Brain pericyte (primary cell): ENCODE data around the gene PCNX3.

Experiments used
- DNase-seq: peaks from one replicate; pipeline ENCODE4 v3.0.0-alpha.2; 2012; ENCODE audit warnings: low read depth, low spot score

The PCNX3 gene

DNA sequence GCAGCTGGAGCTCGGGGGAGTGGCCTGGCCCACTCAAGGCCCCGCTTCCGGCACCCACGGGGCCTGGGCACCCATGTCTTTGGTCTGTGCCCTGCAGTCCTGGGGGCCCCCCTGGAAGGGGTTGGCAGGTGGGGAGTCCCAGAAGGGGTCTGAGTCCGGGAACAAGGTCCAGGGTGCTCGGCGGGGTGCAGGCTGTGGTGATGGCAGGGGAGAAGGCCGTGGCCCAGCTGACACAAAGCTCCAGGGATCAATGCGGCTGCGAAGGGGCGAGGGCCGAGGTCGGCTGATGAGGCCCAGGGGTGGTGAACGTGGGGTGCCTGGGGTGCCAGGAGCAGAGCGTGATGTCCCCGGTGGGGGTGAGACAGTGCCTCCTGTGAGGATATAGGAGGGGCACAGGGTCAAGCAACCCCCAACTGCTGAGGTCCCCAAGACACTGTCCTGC is 17.3 kb upstream of the PCNX3 start:
- DNase-seq, result no peak

- no peak for DNase-seq
Observed at GRCh38 chr11:65599216-65599954, 16.2 kb upstream of the PCNX3 start.

- DNase-seq, result no peak
Observed at GRCh38 chr11:65599955-65600246, 15.7 kb upstream of the PCNX3 start.

GRCh38 chr11:65604258-65604657 is 11.3 kb upstream of the PCNX3 start:
- no peak for DNase-seq

DNA sequence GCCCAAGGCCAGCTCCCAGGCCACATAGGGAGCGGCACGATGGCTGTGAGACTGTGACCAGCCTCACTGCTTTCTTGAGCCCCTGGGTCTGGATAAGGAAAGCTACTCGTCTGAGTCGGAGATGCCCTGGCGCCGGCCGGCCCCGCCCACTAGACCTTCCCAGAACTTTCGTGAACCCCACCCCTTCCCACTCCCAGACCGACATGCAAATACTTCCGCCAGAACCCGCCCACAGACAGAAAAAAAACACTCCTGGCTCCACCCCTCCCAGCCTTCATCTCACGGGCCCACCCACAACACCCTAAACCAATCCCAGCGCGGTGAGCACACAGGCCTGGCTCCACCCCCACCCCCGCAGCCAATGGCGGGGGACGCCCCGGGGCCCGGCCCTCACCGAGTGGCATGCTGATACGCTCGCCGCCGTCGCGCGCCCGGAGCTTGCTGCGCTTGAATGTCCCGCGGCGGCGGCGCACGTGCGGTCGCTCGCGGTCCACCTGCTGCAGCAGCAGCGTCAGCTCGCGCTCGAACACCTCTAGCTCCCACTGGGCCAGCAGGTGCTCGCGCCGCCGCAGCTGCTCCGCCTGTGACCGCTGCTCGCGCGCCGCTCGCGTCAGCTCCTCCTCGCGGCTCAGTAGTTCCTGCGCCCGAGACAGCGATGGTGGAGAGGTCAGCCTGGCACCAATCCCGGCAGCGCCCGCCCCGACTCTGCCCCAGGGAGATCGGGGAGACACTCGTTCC is 8.5 kb upstream of the PCNX3 start:
- DNase-seq, result peak; percentile 74

GRCh38 chr11:65607614-65608426 is 7.8 kb upstream of the PCNX3 start:
- DNase-seq, result no peak

DNA sequence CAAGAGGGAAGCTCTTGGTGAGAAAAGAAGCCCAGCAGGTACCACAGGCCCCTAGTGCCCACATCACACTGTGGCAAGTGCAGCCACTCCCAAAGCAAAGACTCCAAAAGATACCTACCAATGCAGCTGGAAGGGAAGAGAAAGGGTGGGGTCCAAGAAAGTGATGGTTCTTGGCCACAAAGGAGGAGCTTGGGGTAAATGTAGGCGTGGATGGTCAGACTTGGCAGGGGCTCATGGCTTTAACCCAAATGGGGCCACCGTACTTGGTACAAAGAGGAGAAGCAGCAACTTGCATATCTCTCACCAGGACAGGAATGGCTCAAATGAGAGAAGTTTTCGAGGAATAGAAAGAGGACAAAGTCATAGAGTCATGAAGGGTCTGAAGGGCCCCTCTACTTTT is 6.3 kb upstream of the PCNX3 start:
- no peak for DNase-seq

- DNase-seq, result no peak
Observed at GRCh38 chr11:65609665-65610064, 5.9 kb upstream of the PCNX3 start.

- no peak for DNase-seq
Observed at GRCh38 chr11:65610404-65610803, 5.2 kb upstream of the PCNX3 start.

GRCh38 chr11:65611028-65611757 is 4.4 kb upstream of the PCNX3 start:
- no peak for DNase-seq

- no peak for DNase-seq
Observed at GRCh38 chr11:65611758-65612603, 3.6 kb upstream of the PCNX3 start.

DNA sequence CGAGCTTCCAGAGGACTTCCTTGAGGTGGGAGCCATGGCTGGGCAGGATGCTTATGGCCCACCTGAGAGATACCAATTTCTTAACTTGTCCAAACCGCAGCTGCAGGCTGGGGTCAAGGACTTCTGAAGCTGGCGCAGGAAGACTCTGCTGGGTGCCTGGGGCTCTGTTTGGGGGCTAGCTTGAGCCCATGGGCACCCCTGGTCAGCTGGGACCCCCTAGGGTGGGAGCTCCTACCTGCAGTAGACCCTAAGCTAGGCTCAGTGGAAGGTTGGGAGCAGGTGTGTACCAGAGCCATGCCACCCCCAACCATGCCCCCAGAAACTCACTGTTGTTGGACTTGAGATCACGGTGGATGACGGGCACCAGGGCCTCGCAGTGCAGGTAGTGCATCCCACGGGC is 2.9 kb upstream of the PCNX3 start:
- no peak for DNase-seq

DNA sequence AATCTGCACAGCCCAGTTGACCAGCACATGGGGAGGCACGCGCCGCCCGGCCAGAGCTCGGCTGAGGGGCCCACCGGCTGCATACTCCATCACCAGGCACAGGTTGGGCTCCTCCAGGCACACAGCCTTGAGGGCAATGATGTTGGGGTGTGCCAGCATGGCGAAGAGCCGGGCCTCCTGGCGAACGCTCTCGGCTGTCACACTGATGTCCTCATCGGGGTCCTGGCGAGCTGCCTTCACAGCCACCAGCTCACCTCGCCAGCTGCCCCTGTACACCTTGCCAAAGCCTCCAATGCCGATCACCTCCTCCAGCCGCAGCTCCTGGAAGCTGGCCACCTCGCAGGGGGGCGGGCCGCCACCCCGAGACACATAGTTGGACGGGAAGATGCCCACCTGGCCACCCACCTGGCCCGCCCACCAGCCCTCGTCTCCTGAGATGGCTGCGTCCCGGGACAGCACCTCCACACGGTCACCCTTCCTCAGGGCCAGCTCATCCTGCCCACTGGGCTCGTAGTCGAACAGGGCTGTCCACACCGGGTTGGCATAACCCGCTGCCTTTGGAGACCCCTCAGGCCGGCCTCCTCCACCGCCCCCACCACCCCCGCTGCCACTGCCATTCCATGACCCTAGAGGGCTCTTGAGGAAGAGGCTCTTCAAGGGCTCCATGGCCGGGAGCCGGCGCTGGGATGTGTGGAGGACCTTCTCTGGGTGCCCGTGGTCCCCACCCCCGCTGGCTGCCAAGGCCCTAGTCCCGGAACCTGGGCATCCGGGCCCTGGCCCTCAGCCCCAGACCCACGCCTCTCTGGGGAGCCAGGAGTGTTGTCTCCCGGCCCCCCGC is 2.3 kb upstream of the PCNX3 start:
- DNase-seq, result no peak

- DNase-seq, result no peak
Observed at GRCh38 chr11:65615950-65616574, 486 bp downstream of the PCNX3 start.

GRCh38 chr11:65616575-65617001 is 1.0 kb downstream of the PCNX3 start:
- no peak for DNase-seq

- no peak for DNase-seq
Observed at GRCh38 chr11:65617136-65617850, 1.7 kb downstream of the PCNX3 start.

DNA sequence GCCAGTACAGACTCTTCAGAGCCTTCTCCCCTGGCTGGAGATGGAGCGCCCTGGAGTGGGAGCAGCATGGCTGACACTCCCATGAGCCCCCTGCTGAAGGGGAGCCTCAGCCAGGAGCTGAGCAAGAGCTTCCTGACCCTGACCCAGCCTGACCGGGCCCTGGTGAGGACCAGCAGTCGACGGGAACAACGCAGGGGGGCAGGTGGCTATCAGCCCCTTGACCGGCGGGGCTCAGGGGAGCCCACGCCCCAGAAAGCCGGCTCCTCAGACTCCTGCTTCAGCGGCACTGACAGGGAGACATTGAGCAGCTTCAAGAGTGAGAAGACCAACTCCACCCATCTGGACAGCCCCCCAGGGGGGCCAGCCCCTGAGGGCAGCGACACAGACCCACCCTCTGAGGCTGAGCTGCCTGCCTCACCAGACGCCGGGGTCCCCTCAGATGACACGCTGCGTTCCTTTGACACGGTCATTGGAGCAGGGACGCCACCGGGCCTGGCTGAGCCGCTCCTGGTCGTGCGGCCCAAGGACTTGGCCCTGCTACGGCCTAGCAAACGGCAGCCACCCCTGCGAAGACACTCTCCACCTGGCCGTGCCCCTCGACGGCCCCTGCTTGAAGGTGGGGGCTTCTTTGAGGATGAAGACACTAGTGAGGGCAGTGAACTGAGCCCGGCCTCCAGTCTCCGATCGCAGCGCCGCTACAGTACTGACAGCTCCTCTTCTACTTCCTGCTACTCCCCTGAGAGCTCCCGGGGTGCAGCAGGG is 2.6 kb downstream of the PCNX3 start:
- DNase-seq, result no peak

DNA sequence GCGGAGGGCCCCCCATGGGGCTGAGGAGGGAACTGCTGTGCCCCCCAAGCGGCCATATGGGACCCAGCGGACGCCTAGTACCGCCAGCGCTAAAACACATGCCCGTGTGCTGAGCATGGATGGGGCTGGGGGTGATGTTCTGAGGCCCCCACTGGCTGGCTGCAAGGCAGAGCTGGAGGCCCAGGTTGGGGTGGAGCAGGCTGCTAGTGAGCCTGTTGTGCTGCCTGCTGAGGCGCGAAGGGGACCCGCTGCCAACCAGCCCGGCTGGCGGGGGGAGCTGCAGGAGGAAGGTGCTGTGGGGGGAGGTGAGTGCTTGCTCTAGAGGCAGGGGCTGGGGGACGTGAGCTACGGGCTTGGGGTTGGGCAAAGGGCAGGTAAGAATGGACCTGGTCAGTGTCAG is 3.2 kb downstream of the PCNX3 start:
- DNase-seq, result no peak
